K562 (cell line): ENCODE data around the gene FBXO4. TPM values are rescaled to one million over a fixed set of nuclear protein-coding genes. Genes with fewer than 3 reads are reported as not detected.
A peak's percentile ranks its signal among the peaks of the same experiment; 100 is the strongest.

Source experiments
- ARHGAP35 ChIP-seq: fragments of 450-650 bp; IDR thresholded peaks from 2 replicates; pipeline ENCODE4 v1.6.1; 2018; ENCODE audit not compliant: partially characterized antibody
- ARNT ChIP-seq, 2 experiments: fragments of 450-650 bp; IDR thresholded peaks; 2 replicates each; pipeline ENCODE4 v1.6.1; 2016; ENCODE audit warnings: mild to moderate bottlenecking in 1 of 2
- BDP1 ChIP-seq: IDR thresholded peaks from 3 replicates; pipeline ENCODE4 v1.6.1; 2011; ENCODE audit not compliant: insufficient read length, insufficient read depth
- BMI1 ChIP-seq: fragments of 150-350 bp; IDR thresholded peaks from 2 replicates; pipeline ENCODE4 v1.6.1; 2014; ENCODE audit warnings: low read length
- DDX20 ChIP-seq: fragments of 450-650 bp; IDR thresholded peaks from 2 replicates; pipeline ENCODE4 v1.6.1; 2016; ENCODE audit warnings: missing genetic modification characterization, low read depth, mild to moderate bottlenecking, missing compliant biosample characterization, moderate library complexity
- GTF2A2 ChIP-seq: IDR thresholded peaks from 2 replicates; pipeline ENCODE4 v1.6.1; 2016; ENCODE audit warnings: mild to moderate bottlenecking, missing genetic modification characterization, missing compliant biosample characterization
- HNRNPH1 ChIP-seq: fragments of 200-400 bp; formaldehyde crosslinking; optimal IDR thresholded peaks from 2 replicates; pipeline ENCODE3; 2017; ENCODE audit warnings: low read depth, mild to moderate bottlenecking, low read length, moderate library complexity
- NELFE ChIP-seq: IDR thresholded peaks from 2 replicates; pipeline ENCODE4 v1.6.1; 2011; ENCODE audit warnings: mild to moderate bottlenecking; ENCODE audit not compliant: insufficient read depth, insufficient read length
- NR2F6 ChIP-seq: fragments of 450-650 bp; formaldehyde crosslinking; IDR thresholded peaks from 2 replicates; pipeline ENCODE4 v1.4.0; 2020; ENCODE audit warnings: mild to moderate bottlenecking
- POLR2A ChIP-seq: fragments of 450-650 bp; conservative IDR thresholded peaks from 2 replicates; pipeline ENCODE4 v1.6.1; 2016
- RERE ChIP-seq: sonication (generic); formaldehyde crosslinking; IDR thresholded peaks from 2 replicates; pipeline ENCODE4 v1.8.0; 2023; ENCODE audit warnings: missing genetic modification reagents, mild to moderate bottlenecking, borderline replicate concordance
- STAG1 ChIP-seq: sonication (generic); formaldehyde crosslinking; IDR thresholded peaks from 2 replicates; pipeline ENCODE4 v1.5.0; 2020; ENCODE audit warnings: missing genetic modification reagents, borderline replicate concordance
- ZBED1 ChIP-seq: IDR thresholded peaks from 2 replicates; pipeline ENCODE4 v1.6.1; 2014
- ZNF253 ChIP-seq: fragments of 250-450 bp; sonication (Bioruptor Pico); conservative IDR thresholded peaks from 2 replicates; pipeline ENCODE4 v1.6.1; 2021; ENCODE audit warnings: mild to moderate bottlenecking
- ZNF644 ChIP-seq: fragments of 200-800 bp; sonication (Bioruptor generic); IDR thresholded peaks from 2 replicates; pipeline ENCODE4 v1.6.1; 2016; ENCODE audit warnings: low read depth, missing genetic modification characterization, missing compliant biosample characterization
- polyA plus RNA-seq, 8 experiments: library from polyadenylated mRNA; depleted of rRNA in 4 of 8; stranded (reverse) in 5 of 8; unstranded in 3 of 8; fragments of >200 nt; fragmentation: Nextera tagmentation in 2 of 8; fragmentation: Illumina TruSeq in 1 of 8; extraction: Ambion mirVana in 2 of 8; extraction: Trizol in 1 of 8; gene quantifications; 2 replicates each; pipeline versions ENCODE4 v1.2.1 to v1.2.3, GENCODE V29; 2011 to 2014; ENCODE audit warnings: inconsistent platforms in 1 of 8, missing spikeins in 1 of 8
- total RNA-seq, 7 experiments: library from RNA; depleted of rRNA in 6 of 7; stranded (reverse); fragments of >200 nt in 6 of 7; fragmentation: Illumina TruSeq in 2 of 7; extraction: Trizol in 2 of 7; gene quantifications; 2 replicates each; pipeline versions ENCODE4 v1.2.1 to v1.2.3, GENCODE V29; 2011 to 2021; ENCODE audit warnings: low replicate concordance in 1 of 7
- TF ChIP-seq, protein P1 (sequence below): fragments of 250-450 bp; sonication (Bioruptor Pico); IDR thresholded peaks from 2 replicates; pipeline ENCODE4 v1.8.0; 2022; ENCODE audit warnings: moderate library complexity, mild to moderate bottlenecking, inconsistent platforms
- TF ChIP-seq, protein P2 (sequence below): fragments of 250-450 bp; sonication (Bioruptor Pico); IDR thresholded peaks from 2 replicates; pipeline ENCODE4 v1.8.0; 2022; ENCODE audit warnings: inconsistent platforms, mild to moderate bottlenecking, moderate library complexity, borderline replicate concordance
- TF ChIP-seq, protein P3 (sequence below): sonication (generic); formaldehyde crosslinking; IDR thresholded peaks from 2 replicates; pipeline ENCODE4 v1.8.0; 2022; ENCODE audit warnings: mild to moderate bottlenecking, missing genetic modification reagents

Gene FBXO4
- total and polyA plus RNA-seq, 9 of the 15 experiments (the other 6 are each of a cell fraction or from before 2014, with no cell fraction given) = 5.9 to 33.4 (median 19.6) TPM

GRCh38 chr5:41924872-41925554 is at the start of gene FBXO4 (continued):
- TF ChIP-seq RERE (CRISPR knock-in tag) (no peak), BMI1 (no peak), NELFE (no peak), BDP1 (no peak), DDX20 (tag) (no peak), HNRNPH1 (no peak), POLR2A (peak; percentile 94), ARNT (IDR thresholded peaks at IDR 0.05) (no peak; a peak in 1 of 4 replicates), ZNF253 (CRISPR knock-in tag) (no peak), GTF2A2 (no peak), STAG1 (no peak; the same call in 1 of the 2 replicates), ARHGAP35 (no peak), ZNF644 (tag) (no peak; the same call in 1 of the 2 replicates), ZBED1 (peak; percentile 62; the same call in 1 of the 2 replicates), NR2F6 (CRISPR knock-in tag) (no peak)
- TF ChIP-seq, protein P1, sequence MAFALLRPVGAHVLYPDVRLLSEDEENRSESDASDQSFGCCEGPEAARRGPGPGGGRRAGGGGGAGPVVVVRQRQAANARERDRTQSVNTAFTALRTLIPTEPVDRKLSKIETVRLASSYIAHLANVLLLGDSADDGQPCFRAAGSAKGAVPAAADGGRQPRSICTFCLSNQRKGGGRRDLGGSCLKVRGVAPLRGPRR (CRISPR knock-in tag) = peak; percentile 80
- TF ChIP-seq, protein P2, sequence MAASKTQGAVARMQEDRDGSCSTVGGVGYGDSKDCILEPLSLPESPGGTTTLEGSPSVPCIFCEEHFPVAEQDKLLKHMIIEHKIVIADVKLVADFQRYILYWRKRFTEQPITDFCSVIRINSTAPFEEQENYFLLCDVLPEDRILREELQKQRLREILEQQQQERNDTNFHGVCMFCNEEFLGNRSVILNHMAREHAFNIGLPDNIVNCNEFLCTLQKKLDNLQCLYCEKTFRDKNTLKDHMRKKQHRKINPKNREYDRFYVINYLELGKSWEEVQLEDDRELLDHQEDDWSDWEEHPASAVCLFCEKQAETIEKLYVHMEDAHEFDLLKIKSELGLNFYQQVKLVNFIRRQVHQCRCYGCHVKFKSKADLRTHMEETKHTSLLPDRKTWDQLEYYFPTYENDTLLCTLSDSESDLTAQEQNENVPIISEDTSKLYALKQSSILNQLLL = no peak
- TF ChIP-seq, protein P3, sequence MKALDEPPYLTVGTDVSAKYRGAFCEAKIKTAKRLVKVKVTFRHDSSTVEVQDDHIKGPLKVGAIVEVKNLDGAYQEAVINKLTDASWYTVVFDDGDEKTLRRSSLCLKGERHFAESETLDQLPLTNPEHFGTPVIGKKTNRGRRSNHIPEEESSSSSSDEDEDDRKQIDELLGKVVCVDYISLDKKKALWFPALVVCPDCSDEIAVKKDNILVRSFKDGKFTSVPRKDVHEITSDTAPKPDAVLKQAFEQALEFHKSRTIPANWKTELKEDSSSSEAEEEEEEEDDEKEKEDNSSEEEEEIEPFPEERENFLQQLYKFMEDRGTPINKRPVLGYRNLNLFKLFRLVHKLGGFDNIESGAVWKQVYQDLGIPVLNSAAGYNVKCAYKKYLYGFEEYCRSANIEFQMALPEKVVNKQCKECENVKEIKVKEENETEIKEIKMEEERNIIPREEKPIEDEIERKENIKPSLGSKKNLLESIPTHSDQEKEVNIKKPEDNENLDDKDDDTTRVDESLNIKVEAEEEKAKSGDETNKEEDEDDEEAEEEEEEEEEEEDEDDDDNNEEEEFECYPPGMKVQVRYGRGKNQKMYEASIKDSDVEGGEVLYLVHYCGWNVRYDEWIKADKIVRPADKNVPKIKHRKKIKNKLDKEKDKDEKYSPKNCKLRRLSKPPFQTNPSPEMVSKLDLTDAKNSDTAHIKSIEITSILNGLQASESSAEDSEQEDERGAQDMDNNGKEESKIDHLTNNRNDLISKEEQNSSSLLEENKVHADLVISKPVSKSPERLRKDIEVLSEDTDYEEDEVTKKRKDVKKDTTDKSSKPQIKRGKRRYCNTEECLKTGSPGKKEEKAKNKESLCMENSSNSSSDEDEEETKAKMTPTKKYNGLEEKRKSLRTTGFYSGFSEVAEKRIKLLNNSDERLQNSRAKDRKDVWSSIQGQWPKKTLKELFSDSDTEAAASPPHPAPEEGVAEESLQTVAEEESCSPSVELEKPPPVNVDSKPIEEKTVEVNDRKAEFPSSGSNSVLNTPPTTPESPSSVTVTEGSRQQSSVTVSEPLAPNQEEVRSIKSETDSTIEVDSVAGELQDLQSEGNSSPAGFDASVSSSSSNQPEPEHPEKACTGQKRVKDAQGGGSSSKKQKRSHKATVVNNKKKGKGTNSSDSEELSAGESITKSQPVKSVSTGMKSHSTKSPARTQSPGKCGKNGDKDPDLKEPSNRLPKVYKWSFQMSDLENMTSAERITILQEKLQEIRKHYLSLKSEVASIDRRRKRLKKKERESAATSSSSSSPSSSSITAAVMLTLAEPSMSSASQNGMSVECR (CRISPR knock-in tag) = no peak
